8988T (cell line): Measurements from ENCODE around the gene TXNDC11.

Experiments
- DNase-seq: peaks from one replicate; pipeline ENCODE4 v3.0.0; 2011

The TXNDC11 gene

DNA sequence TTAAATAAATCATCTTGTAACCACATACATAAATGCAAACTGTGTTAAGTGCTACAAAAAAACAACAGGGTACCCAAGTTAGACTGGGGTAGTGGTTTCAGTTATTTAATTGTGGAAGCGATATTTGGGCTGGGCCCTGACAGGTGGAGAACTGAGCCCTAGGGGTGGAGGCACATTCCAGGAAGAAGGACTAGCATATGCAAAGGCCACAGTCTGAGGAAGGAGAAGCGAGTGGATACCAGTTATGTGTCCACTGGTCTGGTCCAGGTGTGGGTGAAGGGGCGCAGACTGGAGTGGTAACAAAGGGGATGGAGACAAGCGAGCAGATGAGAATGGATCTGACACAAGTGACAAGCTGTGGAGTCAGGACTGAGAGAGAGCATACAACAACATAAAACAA, 22.9 kb downstream of the TXNDC11 start:
- no peak for DNase-seq

DNA sequence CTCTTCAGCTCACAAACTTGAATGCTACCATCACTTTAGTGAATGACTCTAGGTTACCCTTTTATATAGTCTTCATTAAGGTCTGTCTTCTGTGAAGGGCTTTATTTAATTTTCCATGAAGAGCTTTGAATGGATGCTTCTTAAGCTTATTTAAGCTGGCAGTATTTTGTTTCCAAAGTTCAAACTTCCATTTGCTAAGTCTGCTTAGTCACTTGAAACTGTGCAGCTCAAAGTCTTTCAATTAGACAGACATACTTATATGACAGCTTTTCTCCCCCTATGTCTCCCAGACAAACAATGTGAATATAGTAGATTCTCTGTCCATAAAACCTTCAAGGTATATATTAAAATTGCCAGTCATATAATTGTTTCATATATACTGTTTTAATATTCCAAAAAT, 23.5 kb downstream of the TXNDC11 start:
- DNase-seq, result no peak

DNA sequence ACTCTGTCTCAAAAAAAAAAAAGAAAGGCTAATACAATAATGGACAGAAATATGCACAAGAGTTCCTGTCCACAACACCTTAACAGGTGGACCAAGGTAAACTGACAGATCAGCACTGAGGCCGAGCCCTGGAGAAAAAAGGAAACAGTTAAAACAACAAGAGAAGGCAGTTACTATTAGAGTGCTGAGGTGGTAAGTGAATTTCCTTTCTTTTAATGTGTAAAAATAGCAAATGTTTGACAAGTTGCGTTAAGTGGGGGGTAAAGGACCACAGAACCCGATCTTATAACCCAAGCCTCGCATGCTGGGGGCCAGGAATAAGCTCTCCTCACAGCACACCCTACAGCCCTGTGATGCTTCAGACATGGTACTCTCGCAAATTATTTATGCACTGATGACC, 24.8 kb downstream of the TXNDC11 start:
- DNase-seq, result no peak

DNA sequence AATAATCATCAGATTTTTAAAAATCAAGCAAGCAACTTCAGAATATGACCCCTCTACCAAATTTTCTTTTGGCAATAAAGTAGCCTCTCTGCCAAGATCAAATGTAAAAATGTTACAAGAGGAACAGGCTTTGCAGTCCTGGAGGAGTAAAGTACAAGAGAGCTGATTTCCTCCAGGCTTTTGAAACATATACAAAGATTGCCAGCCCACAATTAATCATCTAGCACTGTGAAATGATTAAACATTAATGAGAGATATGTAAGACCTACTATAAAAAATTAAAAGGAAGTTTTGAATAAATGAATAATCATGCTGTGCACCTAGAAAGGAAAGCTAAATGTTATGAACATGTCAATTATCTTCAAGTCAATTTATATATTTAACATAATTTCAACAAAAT, 26.3 kb downstream of the TXNDC11 start:
- no peak for DNase-seq

DNA sequence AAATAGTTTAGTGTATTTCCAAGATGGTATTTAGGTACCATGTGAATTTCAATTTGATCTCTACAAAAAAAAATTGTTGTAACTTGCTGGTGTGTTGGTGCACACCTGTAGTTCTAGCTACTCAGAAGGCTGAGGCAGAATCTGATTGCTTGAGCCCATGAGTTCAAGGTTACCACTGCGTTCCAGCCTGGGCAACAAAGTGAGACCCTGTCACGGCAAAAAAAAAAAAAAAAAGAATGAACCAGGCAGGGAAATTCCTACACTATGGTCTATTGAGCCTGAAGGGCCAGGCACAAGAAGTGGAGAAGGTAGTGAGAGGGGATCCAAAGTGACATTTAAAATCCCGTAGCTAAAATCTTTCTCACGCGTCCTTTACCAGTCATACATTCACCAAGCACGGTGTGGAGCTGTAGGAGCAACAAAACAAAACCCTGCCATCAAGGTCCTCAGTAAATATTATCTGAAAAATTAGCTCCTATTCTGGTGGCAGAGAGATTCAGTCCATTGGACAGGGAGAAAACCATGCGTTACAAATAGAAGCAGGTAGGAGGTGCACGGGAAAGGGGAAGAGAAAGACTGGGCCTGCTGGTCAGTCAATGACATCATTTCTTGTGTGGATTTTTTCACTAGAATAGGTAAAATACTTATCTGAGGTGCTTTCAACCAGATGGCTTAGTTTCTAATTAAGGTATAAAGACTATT, 27.3 kb downstream of the TXNDC11 start:
- DNase-seq, result no peak

DNA sequence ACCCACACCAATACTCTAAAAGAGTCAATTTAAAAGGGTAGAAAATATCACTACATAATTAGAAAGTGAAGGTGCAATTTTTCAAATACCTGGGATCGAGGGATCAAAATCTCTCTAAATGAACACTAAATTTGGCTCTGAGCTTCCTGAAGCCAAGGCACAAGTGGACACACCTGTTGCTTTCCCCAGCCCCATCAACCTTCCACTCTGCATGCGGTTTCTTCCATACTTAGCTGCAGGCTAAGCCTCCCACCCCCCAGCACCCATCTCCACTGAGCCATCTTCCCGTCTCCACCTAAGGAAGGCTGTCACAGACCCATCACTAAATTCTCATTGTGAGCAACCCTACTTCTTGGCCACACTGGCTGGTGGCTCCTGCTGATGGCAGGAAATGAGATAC, 30.5 kb downstream of the TXNDC11 start:
- no peak for DNase-seq

DNA sequence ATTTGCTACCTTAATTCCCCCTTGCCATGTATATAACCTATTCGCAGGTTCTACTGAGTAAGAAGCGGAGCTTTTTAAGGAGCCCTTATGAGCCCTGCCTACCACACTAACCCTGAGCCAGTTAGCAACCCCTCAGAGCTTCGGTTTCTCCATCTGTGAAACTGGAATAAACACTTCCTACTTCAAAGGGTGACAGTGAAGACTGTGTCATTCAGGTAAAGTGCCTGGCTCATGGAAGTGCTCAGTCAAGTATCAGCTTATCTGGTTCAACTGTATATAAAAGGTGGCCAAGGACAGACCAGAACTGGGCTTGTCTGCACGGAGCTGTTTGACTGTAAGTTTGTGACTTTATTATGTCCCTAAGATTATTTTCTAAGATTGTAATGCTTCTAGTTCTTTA, 31.0 kb downstream of the TXNDC11 start:
- no peak for DNase-seq

DNA sequence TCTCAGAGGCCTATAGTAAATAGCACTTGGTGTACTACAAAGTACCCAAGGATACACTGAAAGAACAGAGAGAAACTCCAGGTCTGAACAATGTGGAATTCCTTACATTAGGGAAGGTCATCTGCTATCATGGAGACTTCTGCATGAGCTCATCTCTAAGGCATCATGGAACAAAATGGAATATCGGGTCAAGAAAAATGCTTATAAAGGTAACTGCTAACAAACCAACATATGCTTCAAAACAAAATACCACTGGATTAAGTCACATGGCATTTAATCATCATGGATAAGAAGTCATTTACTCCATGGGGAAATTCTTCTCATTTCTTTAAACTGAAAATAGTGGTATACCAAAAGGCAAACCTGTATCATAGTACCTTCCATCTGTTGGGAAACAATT, 34.2 kb downstream of the TXNDC11 start:
- no peak for DNase-seq

DNA sequence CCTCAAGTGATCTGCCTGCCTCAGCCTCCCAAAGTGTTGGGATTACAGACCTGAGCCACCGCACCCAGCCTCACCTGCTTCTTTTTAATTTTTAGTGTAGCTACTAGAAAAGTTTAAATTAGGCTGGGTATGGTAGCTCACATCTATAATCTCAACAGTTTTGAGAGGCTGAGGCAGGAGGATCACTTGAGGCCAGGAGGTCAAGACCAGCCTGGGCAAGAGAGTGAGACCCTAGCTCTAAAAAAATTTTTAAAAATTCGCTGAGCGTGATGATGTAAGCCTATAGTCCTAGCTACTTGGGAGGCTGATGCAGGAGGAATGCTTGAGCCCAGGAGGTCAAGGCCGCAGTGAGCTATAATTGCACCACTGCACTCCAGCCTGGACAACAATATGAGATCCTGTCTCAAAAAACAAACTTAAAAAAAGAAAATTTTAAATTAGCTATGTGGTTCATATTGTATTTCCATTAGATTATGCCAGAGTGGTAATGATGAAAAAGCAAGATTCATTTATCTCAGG, 34.9 kb downstream of the TXNDC11 start:
- no peak for DNase-seq

DNA sequence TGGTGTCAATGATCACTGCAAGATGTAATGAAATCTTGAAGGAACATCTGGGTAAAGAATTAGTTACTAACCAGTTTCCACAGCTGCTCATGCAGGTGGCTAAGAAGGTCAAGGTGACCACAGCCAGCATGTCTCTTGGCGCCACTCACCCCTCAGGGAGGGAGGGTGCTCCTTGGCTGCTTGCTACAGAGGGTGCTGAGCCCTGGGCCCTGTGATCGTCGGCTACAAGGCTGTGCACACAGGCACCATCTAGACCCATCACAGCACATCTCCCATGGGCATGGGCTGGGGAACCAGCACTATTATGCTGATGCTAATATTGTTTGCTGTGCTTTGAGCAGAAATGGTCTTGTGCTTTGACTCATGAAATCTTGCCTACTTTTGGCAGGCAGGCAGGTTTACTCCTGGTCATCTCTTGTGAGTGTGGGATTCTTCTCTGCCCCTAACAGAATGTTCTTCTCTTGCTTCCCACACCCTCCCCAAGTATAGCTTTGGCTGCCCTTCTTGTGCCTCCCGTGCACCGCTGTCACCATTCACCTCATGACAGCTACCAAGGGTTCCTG, 36.4 kb downstream of the TXNDC11 start:
- DNase-seq, result no peak

DNA sequence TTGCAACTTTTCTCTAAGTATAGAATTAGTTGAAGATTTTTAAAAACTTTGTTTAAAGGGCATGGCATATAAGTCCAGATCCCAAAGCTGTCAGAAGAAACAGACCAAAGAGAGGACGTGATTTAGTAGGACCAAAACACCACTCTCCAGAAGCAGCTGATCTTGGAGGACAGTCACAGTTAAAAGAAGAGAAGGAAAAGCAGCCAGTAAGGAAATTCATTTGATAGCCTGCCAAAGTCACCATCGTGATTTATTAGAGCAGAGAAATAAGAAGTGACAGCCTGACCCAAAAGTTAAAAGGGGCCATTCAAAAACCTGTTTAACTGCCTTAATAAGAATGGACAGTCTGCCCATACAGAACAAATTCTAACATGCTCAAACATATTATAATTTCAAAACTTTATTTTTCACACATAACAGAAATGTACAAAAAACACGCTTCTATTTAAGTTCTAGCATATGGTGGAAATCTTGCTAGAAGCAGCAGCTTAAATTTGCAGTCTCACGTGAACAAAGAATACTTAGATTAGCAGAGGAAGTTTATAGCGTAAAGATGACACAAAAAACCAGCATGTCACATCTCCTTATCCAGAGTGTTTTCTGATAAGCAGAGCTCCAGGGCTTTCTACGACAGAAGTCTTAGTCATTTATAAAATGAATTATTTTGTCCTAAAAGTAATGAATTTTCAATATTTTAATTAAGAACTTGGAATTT, 37.2 kb downstream of the TXNDC11 start:
- no peak for DNase-seq

DNA sequence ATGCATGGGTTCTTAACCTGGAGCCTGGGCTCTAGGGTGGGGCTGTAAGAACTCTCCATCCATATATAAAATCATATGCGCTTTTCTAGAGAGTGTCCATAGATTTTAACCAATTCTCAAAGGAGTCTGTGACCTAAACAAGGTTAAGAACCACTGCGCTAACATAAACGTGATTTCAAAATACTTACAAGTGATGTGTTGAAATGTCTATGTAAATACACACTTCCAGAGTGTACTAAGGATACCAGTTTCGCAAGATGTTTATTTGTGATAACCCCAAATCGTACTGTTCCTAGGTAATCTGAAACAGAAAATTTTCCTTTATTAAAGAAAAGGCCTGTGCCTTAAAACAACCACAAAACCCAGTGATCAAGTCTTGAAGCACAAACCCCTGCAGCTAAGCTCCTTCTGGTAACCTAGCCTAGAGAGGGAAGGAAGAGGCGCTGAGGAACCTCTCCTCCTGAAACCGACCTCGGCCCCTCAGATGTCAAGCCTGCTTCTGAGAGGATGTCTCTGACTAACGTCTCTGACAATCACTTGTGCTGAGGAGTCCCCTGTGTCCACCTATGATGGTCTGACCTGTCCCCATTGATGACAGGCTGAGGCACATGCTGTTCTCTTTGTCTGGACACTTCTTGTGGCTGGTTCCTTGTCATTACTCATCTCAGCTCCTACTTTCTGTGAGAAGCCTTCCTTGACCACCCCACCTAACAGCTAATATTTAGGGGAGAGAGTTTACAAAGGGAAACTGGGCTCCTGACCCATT, 42.2 kb downstream of the TXNDC11 start:
- no peak for DNase-seq

DNA sequence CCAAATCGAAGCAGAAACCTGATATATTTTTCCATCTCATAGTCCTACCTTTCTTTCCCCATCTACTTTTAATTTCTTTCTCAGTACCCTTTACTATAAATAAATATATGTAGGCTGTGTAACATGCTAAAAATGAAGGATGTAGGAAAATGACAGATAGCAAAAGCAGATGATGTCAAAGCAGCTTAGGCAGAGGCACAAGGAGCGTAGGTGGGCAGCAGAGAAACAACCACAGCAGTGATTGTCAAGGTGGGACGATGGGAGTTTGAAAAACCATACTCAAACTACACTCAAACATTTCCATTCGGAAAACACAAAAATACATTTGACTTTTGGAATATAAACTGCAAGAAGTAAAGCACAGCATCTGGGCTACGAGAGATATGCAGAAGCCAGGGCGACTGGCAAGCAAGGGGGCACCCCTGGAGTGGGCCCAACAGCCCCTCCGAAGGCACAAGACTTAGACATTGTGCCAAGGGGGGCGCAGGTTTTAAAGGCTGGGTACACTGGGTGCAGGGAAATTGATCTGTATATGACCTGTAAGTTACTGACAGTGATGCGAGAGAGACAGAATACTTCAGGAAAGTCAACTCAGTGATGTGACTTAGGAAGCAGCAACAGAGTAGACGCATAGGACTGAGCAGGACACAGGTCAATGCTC, 43.3 kb downstream of the TXNDC11 start:
- no peak for DNase-seq

DNA sequence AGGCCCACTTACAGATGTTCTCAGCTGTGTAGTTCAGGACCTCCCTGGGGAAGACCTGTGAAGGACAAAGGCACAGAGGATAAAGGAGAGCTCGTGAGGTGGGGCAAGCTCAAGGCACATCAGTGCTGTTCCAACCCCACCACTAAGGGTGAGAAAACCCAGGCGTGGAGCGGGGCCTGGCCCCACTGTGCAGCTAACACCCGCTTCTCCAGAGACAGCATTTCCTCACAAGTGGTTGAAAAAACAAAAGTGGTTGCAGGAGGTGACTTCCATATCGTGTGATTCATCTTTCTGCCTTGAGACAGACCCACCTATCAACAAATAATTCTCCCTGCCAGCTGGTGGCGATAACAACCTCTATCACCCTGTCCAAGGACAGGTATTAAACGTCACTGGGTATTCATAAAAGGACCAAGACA, 44.4 kb downstream of the TXNDC11 start:
- no peak for DNase-seq

DNA sequence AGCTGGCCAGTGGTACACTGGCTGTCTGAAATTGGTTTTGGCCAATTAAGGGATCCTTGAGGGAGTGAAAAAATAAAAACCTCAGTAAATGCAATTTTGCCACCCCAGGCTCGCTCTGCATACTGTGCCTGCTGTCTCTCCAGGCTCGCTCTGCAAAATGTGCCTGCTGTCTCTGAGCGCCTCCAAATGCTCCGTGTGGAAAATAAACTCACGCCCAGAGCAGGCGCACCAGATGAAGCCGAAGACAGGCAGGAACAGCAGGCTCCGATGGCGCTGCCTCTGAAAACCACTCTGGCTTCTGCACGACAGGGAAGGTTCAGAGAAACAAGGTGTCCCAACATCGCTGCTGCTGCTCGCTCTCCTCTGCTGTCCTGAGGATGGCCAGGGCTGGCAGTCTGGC, 45.3 kb downstream of the TXNDC11 start:
- no peak for DNase-seq

DNA sequence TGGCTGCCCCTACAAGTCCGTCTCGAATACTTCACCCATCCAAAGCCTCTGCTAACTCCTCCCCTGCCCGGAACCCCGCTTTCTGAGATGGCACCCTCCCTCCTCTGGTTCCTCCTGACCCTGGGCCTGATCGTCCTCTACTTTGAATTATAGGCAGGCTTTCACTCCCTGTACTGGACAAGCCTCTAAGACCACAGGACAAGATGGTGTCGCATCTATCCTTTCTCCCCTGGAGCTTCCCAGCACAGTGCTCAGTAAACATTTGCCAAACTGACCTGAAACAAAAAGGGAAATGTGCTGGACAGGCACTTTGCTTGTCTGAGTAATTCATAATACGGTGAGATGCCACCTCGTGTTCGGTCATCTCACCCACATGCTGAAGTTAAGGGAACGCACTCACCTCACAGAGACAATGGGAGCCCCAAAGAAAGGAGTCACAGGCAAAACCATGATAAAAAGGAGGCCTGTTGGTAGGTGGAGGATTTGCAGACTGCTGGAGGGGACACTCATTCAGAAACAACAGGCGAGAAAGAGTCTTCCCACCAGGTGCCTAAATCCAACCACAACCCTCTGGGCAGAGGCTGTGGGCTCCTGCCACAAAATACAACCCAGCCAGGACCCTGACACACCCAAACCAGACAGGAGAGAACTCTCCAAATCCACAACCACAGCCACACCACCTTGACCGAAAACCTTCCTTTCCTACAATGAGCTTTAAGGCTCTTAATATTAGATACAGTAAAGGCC, 46.2 kb downstream of the TXNDC11 start:
- DNase-seq, result no peak

DNA sequence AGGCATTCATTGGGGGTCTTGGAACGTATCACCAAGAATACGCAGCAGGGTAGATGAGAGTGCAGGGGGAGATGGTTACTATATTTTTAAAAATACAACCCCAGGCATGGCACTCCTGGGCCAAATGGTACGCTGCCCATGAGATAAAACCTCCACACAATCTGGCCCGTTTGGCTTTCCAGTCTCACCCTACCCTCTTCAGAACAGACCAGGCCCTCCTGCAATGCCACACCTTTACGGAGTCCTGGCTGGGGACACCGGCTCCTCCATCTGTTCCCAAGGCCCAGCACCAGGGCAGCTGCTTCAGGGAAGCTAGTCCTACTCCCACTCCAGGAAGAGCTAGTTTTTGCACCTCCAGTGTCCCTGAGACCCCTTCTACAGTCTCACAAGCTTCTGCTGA, 50.0 kb downstream of the TXNDC11 start:
- no peak for DNase-seq

DNA sequence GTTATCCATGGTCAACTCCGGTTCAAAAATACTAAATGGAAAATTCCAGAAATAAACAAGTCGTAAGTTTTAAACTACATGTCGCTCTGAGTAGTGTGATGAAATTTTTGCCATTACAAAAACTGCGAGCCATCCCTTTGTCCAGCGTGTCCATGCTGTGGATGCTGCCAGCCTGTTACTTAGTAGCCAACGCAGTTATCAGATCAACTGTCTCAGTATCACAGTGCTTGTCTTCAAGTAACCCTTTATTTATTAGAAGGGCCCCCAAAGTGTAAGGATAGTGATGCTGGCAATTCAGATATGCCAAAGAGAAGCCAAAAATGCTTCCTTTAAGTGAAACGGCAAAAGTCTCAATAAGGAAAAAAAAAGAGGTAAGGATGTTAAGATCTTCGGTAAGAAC, 50.5 kb downstream of the TXNDC11 start:
- no peak for DNase-seq

DNA sequence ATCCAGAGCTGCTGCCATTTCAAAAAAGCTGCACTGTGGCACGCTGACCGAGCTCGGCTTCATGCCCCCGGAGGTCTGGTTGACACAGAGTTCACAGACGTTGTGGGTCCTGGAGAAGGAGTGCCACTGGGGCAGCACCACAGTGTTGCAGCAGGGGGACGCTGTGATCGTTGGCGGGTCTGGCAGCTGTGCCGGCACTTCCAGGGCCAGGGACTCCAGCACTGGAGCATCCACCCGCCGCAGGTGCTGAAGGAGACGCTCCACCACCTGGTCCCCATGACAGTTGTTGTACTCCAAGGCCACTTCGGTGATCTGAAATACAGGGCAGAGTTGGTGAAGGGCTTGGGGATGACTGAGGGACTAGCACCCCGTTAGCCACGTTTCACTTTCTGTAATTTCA, 50.9 kb downstream of the TXNDC11 start:
- DNase-seq, result no peak

DNA sequence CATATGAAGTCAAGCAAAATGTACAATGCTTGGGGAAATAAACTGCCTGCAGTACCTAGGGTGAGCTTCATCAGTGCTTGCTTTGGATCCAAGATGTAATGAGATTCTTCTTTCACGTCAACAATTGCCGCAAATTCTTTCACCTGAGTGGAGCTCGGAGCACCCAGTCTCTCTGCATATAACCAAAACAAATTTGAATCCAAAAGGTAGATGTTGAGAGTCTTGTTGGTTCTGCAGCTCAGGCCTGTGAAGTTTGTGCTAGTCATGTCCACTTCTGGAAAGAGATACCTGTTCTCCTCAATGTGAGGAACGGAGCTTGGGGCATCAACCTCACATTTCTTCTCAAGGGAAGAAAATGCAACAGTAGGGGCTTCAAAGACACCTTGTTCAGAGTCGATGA, 51.4 kb downstream of the TXNDC11 start:
- DNase-seq, result no peak

DNA sequence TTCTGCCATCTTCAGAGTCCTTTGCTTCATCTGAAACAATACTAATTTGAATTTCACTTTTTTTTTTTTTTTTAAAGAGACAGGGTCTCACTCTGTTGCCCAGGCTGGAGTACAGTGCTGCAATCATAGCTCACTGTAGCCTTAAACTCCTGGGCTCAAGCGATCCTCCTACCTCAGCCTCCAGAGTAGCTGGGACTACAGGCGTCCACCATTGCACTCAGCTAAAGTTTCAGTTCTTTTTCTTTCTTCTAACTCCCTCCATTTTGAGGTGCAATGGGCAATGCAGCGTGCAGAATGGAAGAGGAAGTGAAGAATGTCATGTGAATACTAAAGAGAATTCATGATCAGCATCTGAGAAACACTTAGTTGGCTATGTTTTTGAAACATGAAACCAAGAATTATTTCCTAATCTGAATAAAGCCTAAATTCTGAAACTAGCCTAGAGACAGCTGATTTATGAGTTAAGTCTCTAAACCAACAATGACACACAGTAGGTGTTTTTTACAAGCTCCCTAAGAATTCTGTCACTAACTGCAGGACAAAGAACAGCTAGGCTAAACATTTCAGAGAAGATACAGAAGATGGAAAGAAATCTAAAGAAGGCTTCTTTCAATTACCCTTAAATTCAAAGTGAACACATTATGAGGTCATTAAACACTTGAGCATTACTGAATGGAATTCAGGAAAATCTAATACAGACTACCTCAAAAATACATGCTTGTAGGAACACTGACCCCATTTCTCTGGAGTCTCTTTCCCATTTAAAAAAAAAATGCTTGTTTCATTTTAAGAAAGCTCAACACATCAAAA, 53.4 kb downstream of the TXNDC11 start:
- DNase-seq, result no peak
